Cardiac fibroblast (primary cell): ENCODE data around the gene MFSD11.

ENCODE experiments used
- DNase-seq, 2 donors: peaks; one replicate each; pipeline versions ENCODE4 v3.0.0 to v3.0.0-alpha.2; 2010; ENCODE audit warnings: low read depth in 2 of 2
- H3K4me3 ChIP-seq, 2 donors: replicated peaks in 1 of 2; 1 replicate in 1 of 2; 2 replicates in 1 of 2; pipeline ENCODE4 v1.5.1; 2011; ENCODE audit warnings: low read depth in 2 of 2, low read length in 2 of 2, mild to moderate bottlenecking in 2 of 2, moderate library complexity in 1 of 2
- CTCF ChIP-seq: IDR thresholded peaks from one replicate; pipeline ENCODE4 v1.5.1; 2011; ENCODE audit warnings: low read depth, mild to moderate bottlenecking, low read length, inconsistent platforms

MFSD11 gene

GRCh38 chr17:76747716-76748363, 9.9 kb downstream of the MFSD11 start:
- TF ChIP-seq CTCF, result no peak
- no peak for DNase-seq
- H3K4me3 ChIP-seq, result no peak overlapping the region

- TF ChIP-seq CTCF, result no peak
These were observed 10.7 kb downstream of the MFSD11 start for GRCh38 chr17:76748657-76749056.

GRCh38 chr17:76751416-76751993, 13.6 kb downstream of the MFSD11 start:
- no peak overlapping the region for H3K4me3 ChIP-seq
- DNase-seq, result no peak
- no peak for TF ChIP-seq CTCF

More at GRCh38 chr17:76748657-76749056, 10.7 kb downstream of the MFSD11 start:
- no peak overlapping the region for H3K4me3 ChIP-seq
- no peak for DNase-seq

- no peak overlapping the region for H3K4me3 ChIP-seq
- TF ChIP-seq CTCF, result no peak
- no peak for DNase-seq
These were observed 14.1 kb downstream of the MFSD11 start for GRCh38 chr17:76752006-76752405.

- no peak overlapping the region for H3K4me3 ChIP-seq
- TF ChIP-seq CTCF, result no peak
- DNase-seq, result no peak
These were observed 15.4 kb downstream of the MFSD11 start for GRCh38 chr17:76753061-76753961.

GRCh38 chr17:76755285-76755684, 17.4 kb downstream of the MFSD11 start:
- no peak for DNase-seq
- H3K4me3 ChIP-seq, result no peak overlapping the region
- TF ChIP-seq CTCF, result no peak
